Transverse colon (tissue), 4 donors: ENCODE results near the gene AP1S3. TPM values are rescaled to one million over a fixed set of nuclear protein-coding genes. Genes with fewer than 3 reads are reported as not detected.
"Not testable (repeated sequence)": the region's sequence is repeated elsewhere in the genome, so short reads cannot be mapped to it uniquely, and the experiment has no call there.

Experiments used
- DNase-seq: peaks from one replicate; pipeline ENCODE4 v3.0.0-alpha.2; 2019
- H3K27ac ChIP-seq, 4 donors: fragments of 200-600 bp; sonication (generic); 2 replicates each; pipeline ENCODE4 v1.5.1; 2016 to 2018; ENCODE audit warnings: inconsistent platforms in 4 of 4
- H3K27me3 ChIP-seq: fragments of 200-600 bp; sonication (generic); 2 replicates; pipeline ENCODE4 v1.5.1; 2017; ENCODE audit warnings: inconsistent platforms
- H3K36me3 ChIP-seq, 4 donors: fragments of 200-600 bp; sonication (generic); 2 replicates each; pipeline ENCODE4 v1.5.1; 2017 to 2019; ENCODE audit warnings: inconsistent platforms in 4 of 4
- H3K4me1 ChIP-seq, 4 donors: fragments of 200-600 bp; sonication (generic); 2 replicates each; pipeline ENCODE4 v1.5.1; 2017 to 2020; ENCODE audit warnings: inconsistent platforms in 4 of 4
- H3K4me3 ChIP-seq, 4 donors: fragments of 200-600 bp; sonication (generic); 1 replicate in 1 of 4; 2 replicates in 3 of 4; pipeline versions ENCODE4 v1.5.1 to v1.6.1; 2017 to 2019; ENCODE audit warnings: inconsistent platforms in 4 of 4
- H3K9me3 ChIP-seq, 2 donors: fragments of 200-600 bp; sonication (generic); 2 replicates each; pipeline ENCODE4 v1.5.1; 2017 to 2019; ENCODE audit warnings: inconsistent platforms in 2 of 2
- CTCF ChIP-seq, 5 experiments: fragments of 200-600 bp in 3 of 5; fragments of 450-650 bp in 2 of 5; sonication (generic) in 3 of 5; IDR thresholded peaks; 1 replicate in 2 of 5; 2 replicates in 3 of 5; pipeline ENCODE4 v1.5.1; 2016 to 2017; ENCODE audit warnings: antibody characterized with exemption in 5 of 5, inconsistent platforms in 3 of 5, mild to moderate bottlenecking in 2 of 5, moderate library complexity in 1 of 5
- EP300 ChIP-seq: sonication (generic); formaldehyde crosslinking; IDR thresholded peaks from one replicate; pipeline ENCODE4 v1.6.1; 2017; ENCODE audit warnings: antibody characterized with exemption, low read depth
- POLR2A ChIP-seq: fragments of 450-650 bp; IDR thresholded peaks from one replicate; pipeline ENCODE4 v1.6.1; 2016; ENCODE audit warnings: antibody characterized with exemption, mild to moderate bottlenecking, moderate library complexity
- POLR2AphosphoS5 ChIP-seq, 3 donors: sonication (generic); formaldehyde crosslinking; IDR thresholded peaks; one replicate each; pipeline ENCODE4 v1.6.1; 2016; ENCODE audit warnings: antibody characterized with exemption in 3 of 3
- whole genome bisulfite sequencing, 2 donors: methylation state at CpG; one replicate each; pipeline ENCODE4 v1.1.5; 2018; ENCODE audit warnings: low coverage in 1 of 2; 5-methylcytosine and 5-hydroxymethylcytosine counted together
- in situ Hi-C, 4 donors: fragments of 200-750 bp; cut with MboI; loops; one replicate each; pipeline versions ENCODE4 v1.15.0 to v1.15.1; 2017; ENCODE audit warnings: low sequenced_read_pairs in 3 of 4, low pct_ligation_motif_present in 1 of 4, low pct_unique_long_range_greater_than_20kb in 1 of 4
- intact Hi-C: fragments of 100-400 bp; cut with DNase I; formaldehyde crosslinking; loops from one replicate; pipeline ENCODE4 v1.15.1; 2023; ENCODE audit warnings: low total_unique reads
- total RNA-seq, 4 donors: library from RNA; depleted of rRNA; stranded (reverse); fragments of >200 nt; gene quantifications; one replicate each; pipeline ENCODE4 v1.1.0, GENCODE V29; 2016

Gene AP1S3
- total RNA-seq, 4 donors from 2014 or later = 2.3 to 6.7 (median 3.0) TPM; not detected in 1

DNA sequence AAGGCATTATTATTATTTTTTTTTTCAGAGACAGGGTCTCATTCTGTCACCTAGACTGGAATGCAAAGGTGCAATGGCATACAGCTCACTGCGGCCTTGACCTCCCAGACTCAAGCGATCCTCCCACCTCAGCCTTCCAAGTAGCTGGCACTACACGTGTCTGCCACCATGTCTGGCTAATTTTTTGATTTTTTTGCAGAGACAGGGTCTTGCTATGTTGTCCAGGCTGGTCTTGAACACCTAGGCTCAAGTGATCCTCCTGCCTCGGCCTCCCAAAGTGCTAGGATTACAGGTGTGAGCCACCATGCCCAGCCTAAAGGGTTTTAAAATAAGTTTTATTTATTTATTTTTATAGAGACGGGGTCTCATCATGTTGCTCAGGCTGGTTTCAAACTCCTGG is 45.3 kb upstream of the AP1S3 start:
- TF ChIP-seq CTCF (IDR thresholded peaks at IDR 0.05) (no peak), POLR2AphosphoS5 (IDR thresholded peaks at IDR 0.05) (no peak), EP300 (no peak), POLR2A (no peak)
- Histone ChIP-seq H3K4me1 (no peaks in the 10 kb centered on the region), H3K4me3 (no peak overlapping the region), H3K36me3 (peaks cover 0 to 50% (median 17%) of the 10 kb centered on the region in 4 donors), H3K9me3 (no peaks in the 10 kb centered on the region), H3K27me3 (no peaks in the 10 kb centered on the region), H3K27ac (no peak overlapping the region)
- intact Hi-C loops (no loop called here), in situ Hi-C loops (no loop called here)
- no peak for DNase-seq
- WGBS, 2 donors = 96 to 97% methylated on average over 5 of the region's 5 CpGs

DNA sequence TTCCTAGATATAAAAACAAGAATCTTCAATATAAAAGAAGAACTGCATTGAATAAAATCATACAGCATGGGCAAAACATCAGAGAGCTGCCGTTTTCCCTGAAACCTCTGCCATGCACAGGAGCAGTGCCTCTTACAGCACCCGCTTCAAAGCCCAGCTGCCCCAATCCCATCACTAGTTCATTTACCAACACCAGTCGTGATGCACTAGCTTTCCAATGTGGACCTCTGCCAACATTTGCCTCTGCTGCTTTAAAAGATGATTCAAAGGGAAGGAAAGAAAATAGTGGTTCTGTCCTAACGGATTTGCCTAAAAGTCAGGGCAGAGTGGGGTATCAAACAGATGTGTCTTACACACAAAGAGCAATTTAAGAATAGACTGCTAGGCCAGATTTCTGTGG is 43.4 kb upstream of the AP1S3 start:
- DNase-seq = no peak
- Histone ChIP-seq H3K9me3 (no peaks in the 10 kb centered on the region), H3K4me3 (no peak overlapping the region), H3K27ac (no peak overlapping the region), H3K4me1 (no peaks in the 10 kb centered on the region), H3K36me3 (peaks cover 0 to 65% (median 26%) of the 10 kb centered on the region in 4 donors), H3K27me3 (no peaks in the 10 kb centered on the region)
- in situ Hi-C loops = no loop called here
- intact Hi-C loops = no loop called here
- TF ChIP-seq POLR2A (no peak), POLR2AphosphoS5 (IDR thresholded peaks at IDR 0.05) (no peak), CTCF (IDR thresholded peaks at IDR 0.05) (no peak), EP300 (no peak)
- WGBS, 2 donors = 67 to 80% methylated on average over 4 of the region's 4 CpGs

DNA sequence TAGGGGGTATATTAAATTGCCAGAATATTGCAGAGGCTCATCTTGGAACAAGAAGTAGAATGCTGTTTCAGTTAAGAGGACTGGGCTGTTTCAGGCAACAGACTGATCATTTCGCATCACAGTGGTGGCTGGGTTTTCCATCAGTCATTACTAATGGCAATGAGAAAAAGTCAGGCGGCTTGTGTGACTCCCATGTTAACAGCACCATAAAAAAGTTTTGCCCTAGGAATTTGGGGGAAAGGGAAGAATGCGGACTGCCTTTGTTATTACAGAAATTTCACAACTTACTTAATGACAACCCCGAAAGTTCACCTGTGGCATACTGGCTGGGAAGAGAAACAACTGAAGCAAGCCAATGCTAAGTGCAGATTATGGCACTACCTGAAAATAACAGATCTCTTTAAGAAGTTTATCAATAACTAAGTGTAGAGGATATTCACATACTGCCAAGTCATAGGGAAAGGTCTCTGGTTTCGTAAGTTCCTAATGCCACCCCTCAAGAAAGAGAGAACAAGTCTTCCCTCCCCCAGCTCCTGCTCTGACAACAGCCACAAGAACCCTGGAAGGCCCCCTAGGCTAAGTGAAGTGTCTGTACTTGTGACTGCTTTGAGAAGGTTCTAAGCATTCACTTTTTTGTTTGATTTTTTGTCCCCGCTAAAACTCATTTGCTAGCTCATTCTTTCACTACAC is 40.5 kb upstream of the AP1S3 start:
- H3K4me1 ChIP-seq = no peaks in the 10 kb centered on the region
- H3K27me3 ChIP-seq = no peaks in the 10 kb centered on the region
- H3K27ac ChIP-seq = no peak overlapping the region
- intact Hi-C loops = no loop called here
- in situ Hi-C loops = no loop called here
- DNase-seq = no peak
- peaks cover 0 to 59% (median 29%) of the 10 kb centered on the region in 4 donors for H3K36me3 ChIP-seq
- TF ChIP-seq CTCF (IDR thresholded peaks at IDR 0.05) (no peak), EP300 (no peak), POLR2A (no peak), POLR2AphosphoS5 (IDR thresholded peaks at IDR 0.05) (no peak)
- no peaks in the 10 kb centered on the region for H3K9me3 ChIP-seq
- 87 to 89% methylated on average over 5 to 6 of the region's 6 CpGs for WGBS, 2 donors
- no peak overlapping the region for H3K4me3 ChIP-seq

GRCh38 chr2:223873672-223874071 is 36.3 kb upstream of the AP1S3 start:
- in situ Hi-C loops (no loop called here), intact Hi-C loops (no loop called here)
- no peaks in the 10 kb centered on the region for H3K9me3 ChIP-seq
- no peak overlapping the region for H3K27ac ChIP-seq
- peaks cover 0 to 39% (median 16%) of the 10 kb centered on the region in 4 donors for H3K36me3 ChIP-seq
- DNase-seq = no peak
- H3K4me1 ChIP-seq = no peaks in the 10 kb centered on the region
- WGBS, 2 donors = 96 to 100% methylated on average over 3 of the region's 3 CpGs
- no peak overlapping the region for H3K4me3 ChIP-seq
- TF ChIP-seq EP300 = no peak
- TF ChIP-seq CTCF (IDR thresholded peaks at IDR 0.05) = no peak
- TF ChIP-seq POLR2A = no peak
- TF ChIP-seq POLR2AphosphoS5 (IDR thresholded peaks at IDR 0.05) = no peak
- H3K27me3 ChIP-seq = no peaks in the 10 kb centered on the region

GRCh38 chr2:223872772-223873171 is 35.4 kb upstream of the AP1S3 start:
- in situ Hi-C loops, intact Hi-C loops, H3K27me3 ChIP-seq, H3K27ac ChIP-seq, H3K4me3 ChIP-seq, H3K4me1 ChIP-seq, DNase-seq, H3K9me3 ChIP-seq: not testable (repeated sequence)
- WGBS, 2 donors = 94 to 100% methylated on average over 2 of the region's 2 CpGs
- H3K36me3 ChIP-seq = peaks cover 0 to 30% (median 12%) of the 10 kb centered on the region in 4 donors

DNA sequence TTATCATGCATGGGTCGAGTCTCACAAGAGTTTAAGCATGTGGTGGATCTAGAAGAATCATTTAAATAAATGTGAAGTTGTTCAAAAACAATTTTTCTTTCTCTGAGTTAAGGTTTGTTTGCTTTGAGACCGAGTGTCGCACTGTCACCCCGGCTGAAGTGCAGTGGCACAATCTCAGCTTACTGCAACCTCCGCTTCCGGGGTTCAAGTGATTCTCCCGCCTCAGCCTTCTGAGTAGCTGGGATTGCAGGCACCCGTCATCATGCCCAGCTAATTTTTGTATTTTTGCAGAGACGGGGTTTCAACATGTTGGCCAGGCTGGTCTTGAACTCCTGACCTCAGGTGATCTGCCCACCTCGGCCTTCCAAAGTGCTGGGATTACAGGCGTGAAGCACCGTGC is 34.3 kb upstream of the AP1S3 start:
- H3K27me3 ChIP-seq, in situ Hi-C loops, H3K4me3 ChIP-seq, H3K4me1 ChIP-seq, intact Hi-C loops, DNase-seq, H3K9me3 ChIP-seq, H3K27ac ChIP-seq: not testable (repeated sequence)
- WGBS, 2 donors = 95 to 96% methylated on average over 10 to 12 of the region's 12 CpGs
- H3K36me3 ChIP-seq = peaks cover 0 to 19% (median 8%) of the 10 kb centered on the region in 4 donors
